Activated CD4-positive, CD25-positive, alpha-beta regulatory T cell treated with anti-CD3 and anti-CD28 coated beads, Interleukin-2, amount 50 U/mL, for 16 hours (primary cell): ENCODE measurements around the gene MMP23B.
"Not testable (repeated sequence)": the region's sequence is repeated elsewhere in the genome, so short reads cannot be mapped to it uniquely, and the experiment has no call there.

Experiments
- DNase-seq: peaks from one replicate; pipeline ENCODE4 v3.0.0-alpha.2; 2020; ENCODE audit warnings: low read depth, low spot score

Gene MMP23B

DNA sequence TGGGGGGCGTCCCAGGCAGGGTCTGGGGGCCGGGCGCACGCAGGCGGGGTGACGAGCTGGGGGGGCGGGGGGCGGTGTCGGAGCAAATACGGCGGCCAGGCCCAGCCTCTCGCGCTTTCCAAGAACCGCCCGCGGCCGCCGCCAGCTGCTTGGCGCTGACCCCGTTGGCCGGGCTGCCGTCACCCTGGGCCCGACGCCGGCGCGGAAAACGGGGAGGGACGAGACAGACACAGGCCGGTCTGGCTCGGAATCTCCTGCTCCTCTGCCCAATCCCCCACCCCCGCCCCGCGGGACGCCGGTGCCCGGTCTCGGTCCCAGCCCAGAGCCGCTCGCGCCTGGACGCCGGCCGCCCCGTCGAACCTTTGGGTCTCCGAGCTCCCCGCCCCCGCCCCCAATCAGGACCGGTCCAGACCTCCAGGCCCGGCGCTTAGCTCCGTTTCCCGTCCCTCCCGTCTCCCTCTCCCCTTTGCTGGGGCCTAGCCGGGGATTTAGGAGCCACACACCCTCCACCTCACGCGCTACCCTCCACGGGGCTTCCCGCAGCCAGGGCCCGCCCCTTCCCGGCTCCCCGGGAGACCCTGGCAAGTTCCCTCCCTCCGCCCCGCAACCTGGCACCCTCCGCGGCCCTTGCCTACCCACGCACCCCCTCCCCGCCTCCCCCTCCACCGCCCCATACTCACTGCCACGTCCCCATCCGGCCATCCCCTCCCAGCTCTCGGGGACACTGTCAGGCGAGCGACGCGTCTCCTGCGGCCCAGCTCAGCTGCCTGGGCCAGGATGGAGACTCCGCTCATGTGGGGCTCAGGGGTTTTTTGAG lies 800 bp upstream of the MMP23B start:
- no peak for DNase-seq

DNA sequence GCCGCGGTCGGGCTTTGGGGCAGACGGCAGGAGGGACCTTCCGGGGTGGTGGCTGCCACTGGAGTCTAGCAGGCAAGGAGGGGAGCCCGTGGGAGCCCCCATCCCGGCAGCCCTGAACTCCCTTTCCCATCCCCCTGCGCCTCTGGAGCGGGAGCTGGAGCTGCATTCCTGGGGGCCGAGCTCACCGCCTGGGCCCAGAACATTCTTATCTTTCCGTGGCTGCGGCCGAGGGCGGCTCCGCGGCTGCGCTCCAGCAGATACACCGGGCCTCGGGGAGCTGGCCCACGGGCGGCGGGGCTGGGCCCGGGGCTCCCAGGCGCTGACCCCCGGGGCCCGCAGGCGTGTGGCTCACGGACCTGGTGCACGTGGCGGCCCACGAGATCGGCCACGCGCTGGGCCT lies 1.4 kb downstream of the MMP23B start:
- not testable (repeated sequence) for DNase-seq

DNA sequence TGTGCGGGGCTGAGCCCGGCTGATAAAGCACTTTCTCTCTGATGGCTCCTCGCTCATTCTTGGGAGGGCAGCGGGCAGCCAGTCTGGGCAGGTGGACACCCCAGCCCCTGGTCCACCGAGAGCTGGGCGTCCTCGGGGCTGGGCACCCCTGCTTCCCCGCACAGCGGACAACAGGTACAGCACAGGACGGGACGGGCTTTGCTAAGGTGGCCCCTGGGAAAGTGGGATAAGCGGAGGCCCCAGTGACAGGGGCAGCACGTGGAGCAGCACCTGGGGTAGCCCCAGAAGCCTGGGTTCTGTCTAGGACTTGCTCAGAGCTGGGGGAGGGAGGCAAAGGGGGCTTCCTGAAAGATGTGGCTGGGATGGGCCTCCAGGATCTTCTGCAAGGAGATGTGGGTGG lies 2.6 kb downstream of the MMP23B start:
- DNase-seq: not testable (repeated sequence)

DNA sequence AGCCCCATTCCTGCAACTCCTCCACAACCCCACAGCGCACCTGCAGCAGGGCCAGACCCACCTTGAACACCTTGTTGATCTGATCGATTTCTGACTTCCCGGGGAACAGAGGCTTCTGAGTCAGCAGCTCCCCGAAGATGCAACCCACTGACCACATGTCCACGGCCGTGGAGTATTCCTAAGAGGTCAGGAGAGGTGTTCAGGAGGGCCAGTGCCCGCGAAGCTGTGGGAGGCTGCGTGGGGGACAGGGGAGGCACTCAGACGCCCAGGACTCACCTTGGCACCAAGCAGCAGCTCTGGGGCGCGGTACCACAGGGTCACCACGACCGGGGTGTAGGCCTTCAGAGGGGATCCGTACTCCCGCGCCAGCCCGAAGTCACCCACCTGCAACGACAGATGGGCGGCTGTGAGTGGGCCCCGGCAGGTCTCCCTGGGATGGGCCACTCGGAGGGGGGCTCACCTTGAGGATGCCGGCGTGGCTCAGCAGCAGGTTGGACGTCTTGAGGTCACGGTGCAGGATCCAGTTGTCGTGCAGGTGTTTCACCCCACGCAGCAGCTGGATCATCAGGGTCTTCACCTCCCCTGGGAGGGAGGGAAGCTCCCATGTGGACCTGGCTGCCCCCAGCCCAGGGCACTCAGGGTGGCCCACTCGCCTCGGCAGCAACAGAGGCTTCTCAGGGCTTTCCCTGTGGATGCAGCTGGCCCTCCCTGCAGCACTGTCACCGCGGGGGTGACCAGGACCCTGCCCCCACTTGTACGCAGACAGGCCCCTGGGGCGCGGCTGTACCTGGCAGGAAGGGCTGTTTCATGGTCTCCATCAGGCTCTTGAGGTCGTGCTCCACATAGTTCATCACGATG lies 4.9 kb downstream of the MMP23B start:
- not testable (repeated sequence) for DNase-seq

DNA sequence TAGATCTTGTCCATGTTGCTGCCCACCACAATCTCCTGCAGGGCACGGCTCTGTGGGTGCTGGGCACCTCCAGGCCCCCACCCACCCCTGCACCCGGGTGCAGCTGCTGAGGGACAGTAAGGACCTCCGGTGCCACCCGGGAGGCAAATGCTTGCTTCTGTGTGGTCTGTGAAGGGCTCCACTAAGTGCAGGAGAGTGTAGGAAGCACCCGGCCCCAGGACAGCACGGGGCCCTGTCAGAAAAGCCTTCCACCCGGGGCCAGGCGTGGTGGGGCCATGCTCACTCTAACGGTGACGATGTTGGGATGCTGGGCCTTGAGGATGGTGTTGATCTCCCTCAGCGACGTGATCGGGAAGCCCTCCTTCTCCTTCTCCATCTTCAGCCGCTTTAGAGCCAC lies 5.5 kb downstream of the MMP23B start:
- not testable (repeated sequence) for DNase-seq

DNA sequence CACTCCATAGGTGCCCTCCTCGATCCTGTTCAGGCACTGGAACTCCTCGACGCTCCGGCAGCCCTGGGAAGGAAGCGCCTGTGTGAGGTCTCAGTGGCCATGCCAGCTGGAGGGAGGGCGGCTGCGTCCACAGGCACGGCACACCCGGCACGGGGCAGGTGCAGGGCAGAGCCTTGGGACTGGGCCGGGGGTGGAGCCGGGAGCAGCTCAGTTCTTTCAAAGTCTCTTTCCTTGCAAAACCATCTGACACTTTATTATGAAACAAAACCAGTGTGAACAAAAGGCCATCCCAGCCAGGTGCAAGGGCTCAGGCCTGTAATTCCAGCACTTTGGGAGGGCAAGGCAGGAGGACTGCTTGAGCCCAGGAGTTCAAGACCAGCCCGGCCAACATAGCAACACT lies 6.6 kb downstream of the MMP23B start:
- not testable (repeated sequence) for DNase-seq

DNA sequence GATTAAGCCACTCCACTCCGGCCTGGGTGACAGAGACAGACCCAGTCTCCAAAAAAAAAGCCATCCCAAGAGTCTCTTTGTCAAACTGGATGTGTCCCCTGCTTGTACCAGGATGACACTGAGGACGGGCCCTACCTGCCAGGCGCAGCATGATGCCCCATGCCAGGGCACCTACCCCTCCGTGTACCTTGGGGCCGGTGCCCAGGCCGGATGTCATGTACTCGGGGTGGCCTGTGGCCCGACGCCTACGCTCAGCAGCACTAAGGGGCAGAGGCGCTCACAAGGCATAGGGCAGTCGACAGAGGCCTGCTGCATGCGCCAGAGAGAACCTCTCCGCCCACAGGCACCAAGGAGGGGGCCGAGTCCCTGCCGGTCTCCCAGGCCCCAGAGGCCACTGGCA lies 7.4 kb downstream of the MMP23B start:
- DNase-seq: not testable (repeated sequence)

DNA sequence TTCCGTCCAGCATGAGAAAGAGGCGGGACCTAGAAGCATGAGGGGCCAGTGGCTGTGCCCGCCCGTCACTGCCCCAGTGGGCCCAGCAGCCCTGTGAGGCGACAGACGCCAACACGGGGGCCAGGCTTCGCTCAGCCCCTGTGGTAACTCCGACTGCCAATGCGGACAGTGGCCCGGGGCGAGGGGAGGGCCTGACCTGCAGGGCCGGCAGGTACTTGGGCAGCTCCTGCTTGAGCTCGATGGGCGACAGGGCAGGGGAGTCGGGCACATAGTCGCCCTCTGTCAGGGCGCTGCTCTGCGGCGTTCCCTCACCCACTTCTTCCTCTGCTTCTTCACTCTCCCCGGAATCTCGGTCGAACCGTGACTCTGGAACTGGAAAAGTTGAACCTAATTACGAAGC lies 8.1 kb downstream of the MMP23B start:
- not testable (repeated sequence) for DNase-seq

DNA sequence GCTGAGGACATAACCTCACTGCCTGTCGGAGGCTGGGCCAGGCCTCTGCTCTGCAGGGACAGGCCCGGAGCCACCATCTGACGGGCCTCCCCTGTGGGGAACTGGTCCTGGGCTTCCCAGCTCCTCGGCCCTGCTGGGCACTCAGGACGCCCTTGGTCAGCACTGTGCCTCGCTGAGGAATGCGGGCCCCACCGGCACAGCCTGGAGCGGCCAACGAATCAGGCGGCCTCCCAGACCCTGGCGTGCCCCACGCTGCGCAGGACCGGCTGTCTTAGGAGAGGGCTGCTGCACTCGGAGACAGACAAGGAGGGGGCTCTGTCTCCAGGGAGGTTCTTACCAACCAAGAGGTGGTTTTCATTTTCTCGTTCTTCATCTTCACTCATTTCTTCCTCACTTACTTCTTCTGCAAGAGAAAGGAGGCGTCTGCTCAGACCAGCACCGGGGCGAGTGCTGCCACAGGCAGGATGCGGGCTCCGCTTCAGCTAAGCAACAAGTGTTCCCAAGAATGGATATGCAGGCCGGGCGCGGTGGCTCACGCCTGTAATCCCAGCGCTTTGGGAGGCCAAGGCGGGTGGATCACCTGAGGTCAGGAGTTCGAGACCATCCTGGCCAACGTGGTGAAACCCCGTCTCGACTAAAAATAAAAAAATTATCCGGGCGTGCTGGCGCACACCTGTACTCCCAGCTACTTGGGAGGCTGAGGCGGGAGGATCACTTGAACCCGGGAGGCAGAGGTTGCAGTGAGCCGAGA lies 8.9 kb downstream of the MMP23B start:
- DNase-seq: not testable (repeated sequence)

DNA sequence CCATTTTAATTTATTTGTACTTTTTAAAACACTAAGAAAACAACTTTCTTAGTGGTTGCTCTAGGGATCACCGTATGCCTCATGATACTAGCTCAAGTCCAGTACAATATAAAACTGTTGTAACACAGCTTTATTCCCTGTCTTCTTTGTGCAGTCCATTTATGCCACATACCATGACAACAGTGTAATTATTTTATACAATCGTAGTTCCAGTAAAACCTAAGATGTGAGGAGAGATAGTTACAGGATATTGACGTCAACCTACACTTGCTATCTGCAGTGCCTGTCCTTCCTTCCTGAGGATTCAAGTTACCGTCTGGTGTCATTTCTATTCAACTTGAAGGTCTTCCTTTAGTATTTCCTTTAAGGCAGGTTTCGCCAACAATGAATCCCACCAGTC lies 14.4 kb downstream of the MMP23B start:
- not testable (repeated sequence) for DNase-seq

DNA sequence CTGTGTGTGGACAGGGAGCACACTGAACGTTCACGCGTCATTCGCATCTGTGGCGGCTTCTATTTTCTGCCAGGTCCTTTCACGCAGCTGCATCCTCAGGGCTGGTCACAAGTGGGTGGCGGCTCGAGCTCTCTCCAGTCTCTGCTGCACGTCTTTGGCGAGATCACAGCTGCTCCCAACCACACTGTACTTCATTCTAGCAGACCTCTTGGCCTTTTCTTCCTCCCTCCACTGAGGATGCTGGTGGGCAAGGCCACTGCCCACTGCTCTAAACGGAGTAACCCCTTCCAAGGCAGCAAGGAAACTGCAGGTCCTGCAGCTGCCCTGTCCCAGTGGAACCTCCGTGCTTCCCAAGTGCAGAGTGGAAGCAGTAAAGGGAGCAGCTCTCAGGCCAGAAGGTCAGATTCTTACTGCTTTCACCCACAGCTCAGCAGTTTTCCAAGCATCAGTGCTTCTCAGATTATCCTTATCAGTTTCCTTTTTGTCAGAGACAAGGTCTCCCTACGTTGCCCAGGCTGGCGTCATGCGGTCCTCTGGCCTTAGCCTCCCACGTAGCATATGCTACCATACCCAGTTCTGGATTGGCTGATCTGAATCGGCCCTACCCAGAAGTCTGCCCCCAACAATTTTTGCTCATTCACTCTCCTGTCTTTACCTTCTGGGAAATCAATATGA lies 15.7 kb downstream of the MMP23B start:
- not testable (repeated sequence) for DNase-seq

DNA sequence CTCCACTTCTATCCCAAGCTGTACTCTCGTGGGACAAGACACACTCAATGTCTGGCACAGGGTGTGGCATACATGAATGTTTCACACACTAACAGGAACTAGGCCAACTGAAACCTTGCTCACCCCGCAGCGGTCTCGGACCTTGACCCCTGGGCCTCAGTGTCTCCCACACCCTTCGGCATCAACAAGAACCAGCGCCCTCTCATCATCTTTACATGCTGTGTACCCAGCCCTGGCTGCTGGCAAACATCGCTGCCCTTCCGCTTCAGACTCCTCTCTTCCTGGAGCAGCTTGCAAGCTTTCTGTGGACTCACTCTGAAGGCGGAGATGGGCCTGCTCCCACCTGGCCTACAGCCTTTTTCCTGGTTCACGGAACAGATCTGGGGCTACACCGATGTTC lies 16.3 kb downstream of the MMP23B start:
- not testable (repeated sequence) for DNase-seq

DNA sequence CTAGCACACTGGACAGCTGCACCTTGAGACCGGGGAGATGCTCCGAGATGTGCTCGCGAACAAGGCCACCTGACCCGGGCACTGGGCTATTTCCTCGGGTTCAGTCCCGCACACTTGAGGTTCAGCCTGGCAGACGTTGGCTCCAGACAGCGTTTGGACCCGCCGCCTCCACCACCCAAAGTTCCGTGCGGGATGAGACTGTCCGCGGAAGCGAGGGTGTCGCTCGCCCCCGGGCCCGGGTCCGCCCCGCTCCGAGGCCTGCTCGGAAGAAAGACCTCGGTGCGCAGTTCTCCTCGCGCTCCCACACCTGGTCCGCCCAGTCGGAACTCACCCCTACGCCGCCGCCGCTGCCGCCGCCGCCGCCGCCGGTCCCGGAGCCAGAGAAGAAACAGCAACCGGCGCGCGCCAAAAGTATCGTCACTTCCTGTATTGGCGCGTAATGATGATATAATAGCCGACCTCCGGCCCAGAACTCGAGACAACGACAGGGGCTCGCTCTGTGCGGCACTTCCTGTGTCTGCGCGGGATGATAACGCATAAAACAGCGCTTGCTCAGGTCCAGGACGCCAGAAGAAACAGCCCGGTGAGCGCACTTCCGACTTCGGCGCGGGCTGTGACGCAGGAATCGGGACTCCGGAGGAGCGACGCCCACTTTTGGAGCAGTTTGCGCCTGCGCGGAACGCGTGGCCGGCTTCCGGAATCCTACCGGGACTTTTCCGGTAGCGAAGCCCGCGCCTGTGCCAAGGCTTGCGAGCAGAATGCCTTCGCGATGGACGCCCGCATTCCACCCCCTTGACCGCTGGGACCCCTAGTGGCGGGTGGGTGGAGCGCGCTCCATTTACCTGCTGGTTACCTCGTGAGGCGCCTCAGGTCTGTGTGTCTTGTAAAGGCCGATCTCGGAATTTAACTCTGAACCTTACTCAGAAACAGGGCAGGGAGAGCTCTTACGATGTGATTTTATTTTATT lies 26.9 kb downstream of the MMP23B start, which contains the start of gene CDK11B:
Gene CDK11B, minus strand, starts transcription at position 422 of the 967 bp plus-strand sequence. CDS start 1,519 bp downstream, outside the sequence.
- peak; percentile 100 for DNase-seq

DNA sequence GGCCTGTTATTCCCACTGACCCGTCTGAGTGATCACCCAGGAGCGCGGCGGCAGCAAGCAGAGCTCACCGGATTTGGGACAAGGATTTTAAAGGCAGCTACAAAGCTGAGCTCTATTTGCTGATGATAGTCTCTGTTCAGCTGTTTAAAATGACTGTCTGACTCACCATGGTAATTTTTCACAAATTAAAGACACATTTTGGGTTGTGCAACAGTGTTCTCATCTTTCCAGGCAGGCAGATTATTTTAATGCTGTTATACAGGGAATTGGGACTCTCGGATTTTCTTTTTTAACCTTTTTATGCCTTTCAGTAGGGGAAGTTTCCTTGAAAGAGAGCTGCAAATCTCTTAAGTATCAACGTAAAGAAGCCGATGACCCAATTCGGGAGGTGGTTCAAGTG lies 30.4 kb downstream of the MMP23B start:
- DNase-seq: not testable (repeated sequence)

DNA sequence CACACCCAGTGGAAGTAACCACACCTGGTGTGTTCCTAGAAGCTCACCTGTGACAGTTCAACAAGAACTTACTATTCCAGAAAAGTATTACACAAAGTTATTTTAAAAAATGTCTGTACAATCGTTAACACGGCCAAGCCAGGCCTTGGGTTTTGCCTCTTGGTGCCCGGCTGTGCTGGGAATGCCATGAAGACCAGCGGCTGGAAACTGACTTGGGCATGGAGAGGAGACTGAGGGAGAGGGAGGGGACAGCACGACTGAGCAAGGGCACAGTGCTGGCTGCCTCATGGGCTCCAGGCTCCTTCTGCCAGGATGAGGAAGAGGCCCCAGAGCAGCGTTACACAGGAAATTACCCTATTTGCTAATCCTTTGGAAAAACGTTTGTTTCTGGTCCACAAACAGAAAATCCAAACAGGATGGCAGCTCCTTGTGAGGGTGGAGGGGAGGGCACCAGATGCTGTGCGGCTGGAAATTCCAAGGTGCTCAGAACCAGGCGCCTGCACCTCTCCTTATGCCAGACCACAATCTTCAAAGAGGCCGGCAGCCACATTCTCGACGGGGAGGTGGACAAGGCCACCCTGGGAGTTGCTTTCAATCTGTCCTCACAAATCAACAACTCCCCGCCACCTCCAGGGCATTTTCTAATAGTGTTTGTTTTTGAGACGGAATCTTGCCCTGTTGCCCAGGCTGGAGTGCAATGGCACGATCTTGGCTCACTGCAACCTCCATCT lies 31.0 kb downstream of the MMP23B start:
- not testable (repeated sequence) for DNase-seq

DNA sequence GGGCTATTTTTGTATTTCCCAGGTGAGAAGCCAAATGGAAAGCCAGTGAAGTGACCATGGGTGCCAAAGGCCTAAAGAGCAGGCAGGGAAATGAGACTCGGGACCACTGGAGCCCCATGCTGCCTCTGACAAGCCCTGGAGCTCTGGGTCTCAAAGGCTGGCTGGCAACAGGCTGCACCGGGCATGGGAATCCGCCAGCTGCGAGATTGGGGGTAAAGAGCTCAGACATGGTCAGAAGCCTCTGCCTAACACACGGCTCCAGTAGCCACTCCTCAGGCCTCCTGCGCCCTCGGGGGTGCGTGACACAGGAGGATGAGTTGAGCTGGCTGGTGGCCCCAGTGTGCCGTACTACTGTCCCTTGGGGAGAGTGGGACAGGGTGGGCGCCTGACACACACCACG lies 32.3 kb downstream of the MMP23B start:
- DNase-seq: not testable (repeated sequence)

DNA sequence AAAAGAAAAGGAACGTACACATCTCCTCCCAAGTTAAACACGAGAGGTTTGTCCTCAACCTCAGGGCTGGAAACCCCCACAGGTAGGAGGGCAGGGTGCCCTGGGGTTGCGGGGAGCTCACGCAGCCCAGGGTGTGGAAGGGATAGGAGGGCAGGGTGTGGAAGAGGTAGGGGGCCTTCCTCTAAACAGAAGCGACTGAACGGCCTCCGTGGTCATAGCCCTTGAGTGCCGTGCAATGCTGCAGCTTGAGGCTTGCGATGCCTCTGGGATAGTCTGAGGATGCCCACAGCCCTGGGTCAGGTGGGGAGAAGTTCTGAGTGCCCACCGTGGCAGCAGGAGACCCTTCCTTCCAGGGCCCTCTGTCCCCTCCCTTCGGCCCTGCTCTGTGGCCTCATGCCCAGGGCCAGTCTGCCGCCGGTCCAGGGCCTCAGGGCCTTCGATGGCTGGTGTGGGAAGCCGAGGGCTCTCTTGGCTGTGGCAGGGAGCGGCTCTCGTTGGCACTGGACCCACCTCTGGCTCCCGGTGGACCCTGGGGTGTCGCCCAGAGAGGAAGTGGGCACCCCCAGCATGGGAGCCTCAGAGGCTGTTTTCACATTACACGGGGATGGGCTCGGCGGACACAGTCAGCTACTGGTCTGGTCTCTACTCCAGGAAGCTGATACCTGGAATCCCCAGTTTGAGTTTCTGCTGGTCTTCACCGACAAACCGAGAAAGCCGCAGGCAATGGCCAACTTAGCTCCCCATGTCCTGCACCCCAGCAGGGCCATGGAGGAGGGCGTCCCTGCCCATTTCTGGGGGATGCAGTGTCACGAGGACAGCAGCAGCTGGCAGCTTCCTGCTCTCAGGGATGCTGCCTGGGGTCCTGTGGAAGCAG lies 33.2 kb downstream of the MMP23B start:
- DNase-seq: no peak

DNA sequence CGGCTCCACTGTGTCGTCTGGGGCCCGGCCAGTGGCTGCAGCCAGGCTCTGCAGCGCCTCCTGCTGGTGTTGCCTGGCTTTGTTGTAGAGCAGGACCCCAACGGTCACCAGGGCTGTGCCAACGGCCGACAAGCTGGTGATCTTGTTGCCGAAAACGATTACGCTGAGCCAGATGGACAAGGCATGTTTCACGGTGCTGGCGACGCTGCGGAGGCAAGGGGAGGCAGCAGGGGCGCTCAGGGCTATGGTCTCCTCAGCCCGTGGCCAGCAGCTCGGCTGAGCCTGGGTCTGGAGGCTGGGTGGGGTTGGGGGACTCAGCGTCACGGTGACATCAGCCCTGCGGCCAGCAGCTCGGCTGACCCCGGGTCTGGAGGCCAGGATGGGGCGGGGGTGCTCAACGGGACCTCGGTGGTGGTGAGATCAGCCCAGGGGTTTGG lies 33.9 kb downstream of the MMP23B start:
- no peak for DNase-seq
